ENCODE measurements around the gene TNFSF12.

DNA sequence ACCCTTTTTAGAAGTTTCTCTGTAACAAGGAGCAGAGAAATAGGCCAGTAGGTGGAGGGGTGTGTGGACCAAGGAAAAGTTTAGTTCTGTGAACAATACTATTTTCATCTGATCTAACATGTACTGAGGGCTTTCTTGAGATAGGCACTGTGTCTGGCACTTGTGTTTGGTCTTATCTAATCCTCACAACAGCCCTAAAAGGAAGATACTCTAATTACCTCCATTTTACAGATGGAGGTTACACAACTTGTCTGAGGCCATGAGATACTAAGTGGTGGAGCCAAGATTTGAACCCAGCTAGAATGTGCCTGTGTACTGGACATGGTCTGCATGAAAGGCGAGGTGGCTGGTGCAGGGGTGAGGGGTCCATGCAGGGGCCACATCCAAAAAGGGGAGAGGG lies 4.5 kb downstream of the TNFSF12 start:
- TF ChIP-seq, protein P1, sequence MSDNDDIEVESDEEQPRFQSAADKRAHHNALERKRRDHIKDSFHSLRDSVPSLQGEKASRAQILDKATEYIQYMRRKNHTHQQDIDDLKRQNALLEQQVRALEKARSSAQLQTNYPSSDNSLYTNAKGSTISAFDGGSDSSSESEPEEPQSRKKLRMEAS (IDR thresholded peaks at IDR 0.05), result no peak
- TF ChIP-seq, protein P2, sequence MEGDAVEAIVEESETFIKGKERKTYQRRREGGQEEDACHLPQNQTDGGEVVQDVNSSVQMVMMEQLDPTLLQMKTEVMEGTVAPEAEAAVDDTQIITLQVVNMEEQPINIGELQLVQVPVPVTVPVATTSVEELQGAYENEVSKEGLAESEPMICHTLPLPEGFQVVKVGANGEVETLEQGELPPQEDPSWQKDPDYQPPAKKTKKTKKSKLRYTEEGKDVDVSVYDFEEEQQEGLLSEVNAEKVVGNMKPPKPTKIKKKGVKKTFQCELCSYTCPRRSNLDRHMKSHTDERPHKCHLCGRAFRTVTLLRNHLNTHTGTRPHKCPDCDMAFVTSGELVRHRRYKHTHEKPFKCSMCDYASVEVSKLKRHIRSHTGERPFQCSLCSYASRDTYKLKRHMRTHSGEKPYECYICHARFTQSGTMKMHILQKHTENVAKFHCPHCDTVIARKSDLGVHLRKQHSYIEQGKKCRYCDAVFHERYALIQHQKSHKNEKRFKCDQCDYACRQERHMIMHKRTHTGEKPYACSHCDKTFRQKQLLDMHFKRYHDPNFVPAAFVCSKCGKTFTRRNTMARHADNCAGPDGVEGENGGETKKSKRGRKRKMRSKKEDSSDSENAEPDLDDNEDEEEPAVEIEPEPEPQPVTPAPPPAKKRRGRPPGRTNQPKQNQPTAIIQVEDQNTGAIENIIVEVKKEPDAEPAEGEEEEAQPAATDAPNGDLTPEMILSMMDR (IDR thresholded peaks at IDR 0.05), result no peak
- TF ChIP-seq, protein P3, sequence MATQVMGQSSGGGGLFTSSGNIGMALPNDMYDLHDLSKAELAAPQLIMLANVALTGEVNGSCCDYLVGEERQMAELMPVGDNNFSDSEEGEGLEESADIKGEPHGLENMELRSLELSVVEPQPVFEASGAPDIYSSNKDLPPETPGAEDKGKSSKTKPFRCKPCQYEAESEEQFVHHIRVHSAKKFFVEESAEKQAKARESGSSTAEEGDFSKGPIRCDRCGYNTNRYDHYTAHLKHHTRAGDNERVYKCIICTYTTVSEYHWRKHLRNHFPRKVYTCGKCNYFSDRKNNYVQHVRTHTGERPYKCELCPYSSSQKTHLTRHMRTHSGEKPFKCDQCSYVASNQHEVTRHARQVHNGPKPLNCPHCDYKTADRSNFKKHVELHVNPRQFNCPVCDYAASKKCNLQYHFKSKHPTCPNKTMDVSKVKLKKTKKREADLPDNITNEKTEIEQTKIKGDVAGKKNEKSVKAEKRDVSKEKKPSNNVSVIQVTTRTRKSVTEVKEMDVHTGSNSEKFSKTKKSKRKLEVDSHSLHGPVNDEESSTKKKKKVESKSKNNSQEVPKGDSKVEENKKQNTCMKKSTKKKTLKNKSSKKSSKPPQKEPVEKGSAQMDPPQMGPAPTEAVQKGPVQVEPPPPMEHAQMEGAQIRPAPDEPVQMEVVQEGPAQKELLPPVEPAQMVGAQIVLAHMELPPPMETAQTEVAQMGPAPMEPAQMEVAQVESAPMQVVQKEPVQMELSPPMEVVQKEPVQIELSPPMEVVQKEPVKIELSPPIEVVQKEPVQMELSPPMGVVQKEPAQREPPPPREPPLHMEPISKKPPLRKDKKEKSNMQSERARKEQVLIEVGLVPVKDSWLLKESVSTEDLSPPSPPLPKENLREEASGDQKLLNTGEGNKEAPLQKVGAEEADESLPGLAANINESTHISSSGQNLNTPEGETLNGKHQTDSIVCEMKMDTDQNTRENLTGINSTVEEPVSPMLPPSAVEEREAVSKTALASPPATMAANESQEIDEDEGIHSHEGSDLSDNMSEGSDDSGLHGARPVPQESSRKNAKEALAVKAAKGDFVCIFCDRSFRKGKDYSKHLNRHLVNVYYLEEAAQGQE (IDR thresholded peaks at IDR 0.05), result no peak
- TF ChIP-seq POLR2A (IDR thresholded peaks at IDR 0.05; ENCODE audit: low read length) (no peak), CEBPB (IDR thresholded peaks at IDR 0.05) (no peak), JUNB (IDR thresholded peaks at IDR 0.05) (no peak), EP300 (IDR thresholded peaks at IDR 0.05) (no peak), ZC3H11A (IDR thresholded peaks at IDR 0.05) (no peak), TP53 (CRISPR knock-in tag; IDR thresholded peaks at IDR 0.05) (no peak), FOSL2 (IDR thresholded peaks at IDR 0.05) (no peak), FOSL2 (CRISPR knock-in tag; IDR thresholded peaks at IDR 0.05) (no peak), KDM1A (IDR thresholded peaks at IDR 0.05; ENCODE audit: low read depth) (no peak), GATA3 (IDR thresholded peaks at IDR 0.05; ENCODE audit: borderline replicate concordance) (no peak), RCOR1 (IDR thresholded peaks at IDR 0.05; ENCODE audit: low read depth, low read length) (no peak), CHD2 (IDR thresholded peaks at IDR 0.05; ENCODE audit: low read length, partially characterized antibody) (no peak)

Measured in A549 (cell line).